HG02870 (cell line): Measurements from ENCODE around the gene CPLX3.

Experiments used
- ATAC-seq: cut with Tn5 transposase; IDR thresholded peaks from one replicate; pipeline ENCODE4 v1.9.1; 2021; ENCODE audit warnings: mild to moderate bottlenecking, moderate library complexity; ENCODE audit not compliant: unreplicated experiment

Gene CPLX3

GRCh38 chr15:74827614-74828013, 1.2 kb downstream of the CPLX3 start:
- no peak for ATAC-seq

- no peak for ATAC-seq
Observed at GRCh38 chr15:74828835-74829234, 2.4 kb downstream of the CPLX3 start.

GRCh38 chr15:74829486-74829885, 3.1 kb downstream of the CPLX3 start:
- no peak for ATAC-seq

GRCh38 chr15:74829991-74830390, 3.6 kb downstream of the CPLX3 start:
- no peak for ATAC-seq

GRCh38 chr15:74830868-74831267, 4.4 kb downstream of the CPLX3 start:
- no peak for ATAC-seq

- ATAC-seq: no peak
Observed at GRCh38 chr15:74831813-74832495, 5.5 kb downstream of the CPLX3 start.

GRCh38 chr15:74832826-74833225, 6.4 kb downstream of the CPLX3 start:
- no peak for ATAC-seq

- ATAC-seq: no peak
Observed at GRCh38 chr15:74833376-74834107, 7.1 kb downstream of the CPLX3 start.

- ATAC-seq: no peak
Observed at GRCh38 chr15:74835312-74835823, 8.9 kb downstream of the CPLX3 start.

- no peak for ATAC-seq
Observed at GRCh38 chr15:74836846-74837245, 10.4 kb downstream of the CPLX3 start.

GRCh38 chr15:74837482-74838136, 11.2 kb downstream of the CPLX3 start:
- ATAC-seq: no peak

GRCh38 chr15:74838137-74838516, 11.7 kb downstream of the CPLX3 start:
- no peak for ATAC-seq

GRCh38 chr15:74838746-74839525, 12.5 kb downstream of the CPLX3 start:
- ATAC-seq: no peak

- ATAC-seq: no peak
Observed at GRCh38 chr15:74839526-74840395, 13.3 kb downstream of the CPLX3 start.

- ATAC-seq: no peak
Observed at GRCh38 chr15:74840851-74841775, 14.7 kb downstream of the CPLX3 start.

- ATAC-seq: no peak
Observed at GRCh38 chr15:74841891-74842373, 15.5 kb downstream of the CPLX3 start.

- ATAC-seq: peak; percentile 75
Observed at GRCh38 chr15:74842581-74843444, 16.4 kb downstream of the CPLX3 start, which contains the start of gene ULK3. Gene ULK3 (minus strand): TSS chr15:74843156. CDS start chr15:74843105, 51 bp downstream.

- ATAC-seq: no peak
Observed at GRCh38 chr15:74843445-74843828, 17.0 kb downstream of the CPLX3 start.
